IPS DF 6.9 (cell line): Measurements from ENCODE around the gene GRK5.
"Not testable (repeated sequence)": the region's sequence is repeated elsewhere in the genome, so short reads cannot be mapped to it uniquely, and the experiment has no call there.

ENCODE experiments used
- DNase-seq: peaks from one replicate; pipeline ENCODE4 v3.0.0-alpha.2; 2013; ENCODE audit warnings: low read depth, low spot score
- H3K27ac ChIP-seq: one replicate; pipeline ENCODE4 v1.5.1; 2013; ENCODE audit warnings: low read length, control low read depth
- H3K27me3 ChIP-seq: 2 replicates; pipeline ENCODE4 v1.6.1; 2013; ENCODE audit warnings: mild to moderate bottlenecking, low read length; ENCODE audit not compliant: control insufficient read depth, insufficient read depth
- H3K36me3 ChIP-seq: 2 replicates; pipeline ENCODE4 v1.6.1; 2013; ENCODE audit warnings: low read length; ENCODE audit not compliant: control insufficient read depth, insufficient read depth
- H3K4me1 ChIP-seq: 2 replicates; pipeline ENCODE4 v1.6.1; 2013; ENCODE audit warnings: low read length; ENCODE audit not compliant: control insufficient read depth, insufficient read depth
- H3K4me3 ChIP-seq: 2 replicates; pipeline ENCODE4 v1.5.1; 2013; ENCODE audit warnings: mild to moderate bottlenecking, low read length
- H3K9me3 ChIP-seq: 2 replicates; pipeline ENCODE4 v1.6.1; 2013; ENCODE audit warnings: low read length, inconsistent platforms; ENCODE audit not compliant: control insufficient read depth, insufficient read depth
- WGBS: extraction: QIAGEN DNeasy Blood & Tissue Kit; methylation state at CpG from one replicate; pipeline ENCODE4 v1.1.7; 2013; ENCODE audit warnings: mixed read lengths, missing lambda C conversion rate; ENCODE audit not compliant: insufficient read length, insufficient coverage; 5-methylcytosine and 5-hydroxymethylcytosine counted together

The GRK5 gene

DNA sequence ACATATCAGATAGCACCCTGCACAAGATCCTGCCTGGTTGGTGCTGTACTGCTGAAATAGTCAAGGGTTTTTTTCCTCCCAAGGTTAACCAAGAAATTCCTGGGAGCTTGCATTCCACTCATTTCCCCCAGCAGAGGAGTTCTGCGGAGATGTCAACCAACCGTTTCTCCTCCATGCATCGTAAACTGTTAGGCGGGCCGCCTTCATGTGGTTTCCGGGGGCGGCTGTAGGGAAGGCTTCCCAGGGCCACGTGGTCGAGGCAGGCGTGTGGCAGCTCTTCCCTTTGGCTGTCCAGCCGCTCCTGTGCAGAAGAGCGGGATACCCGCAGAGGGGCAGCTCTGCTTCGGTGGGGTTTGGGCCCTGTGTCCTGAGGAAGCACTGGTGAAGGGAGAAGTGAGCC lies 221.4 kb downstream of the GRK5 start:
- no CpG with 5 or more reads among the region's 14 CpGs for WGBS
- no peak overlapping the region for H3K4me3 ChIP-seq
- no peak for DNase-seq
- H3K36me3 ChIP-seq: no peaks in the 10 kb centered on the region
- no peaks in the 10 kb centered on the region for H3K9me3 ChIP-seq
- no peaks in the 10 kb centered on the region for H3K27me3 ChIP-seq
- no peak overlapping the region for H3K27ac ChIP-seq
- no peaks in the 10 kb centered on the region for H3K4me1 ChIP-seq

GRCh38 chr10:119429771-119430170 lies 222.4 kb downstream of the GRK5 start:
- Histone ChIP-seq H3K4me3 (no peak overlapping the region), H3K4me1 (no peaks in the 10 kb centered on the region), H3K27ac (no peak overlapping the region), H3K27me3 (no peaks in the 10 kb centered on the region), H3K9me3 (no peaks in the 10 kb centered on the region), H3K36me3 (no peaks in the 10 kb centered on the region)
- no CpG with 5 or more reads among the region's 8 CpGs for whole genome bisulfite sequencing
- no peak for DNase-seq

GRCh38 chr10:119431034-119431772 lies 223.8 kb downstream of the GRK5 start:
- Histone ChIP-seq H3K4me3 (no peak overlapping the region), H3K4me1 (no peaks in the 10 kb centered on the region), H3K36me3 (no peaks in the 10 kb centered on the region), H3K9me3 (no peaks in the 10 kb centered on the region), H3K27ac (no peak overlapping the region), H3K27me3 (no peaks in the 10 kb centered on the region)
- DNase-seq: no peak
- WGBS: no CpG with 5 or more reads among the region's 22 CpGs

- Histone ChIP-seq H3K4me3 (no peak overlapping the region), H3K27ac (no peak overlapping the region), H3K36me3 (no peaks in the 10 kb centered on the region), H3K9me3 (no peaks in the 10 kb centered on the region), H3K27me3 (no peaks in the 10 kb centered on the region), H3K4me1 (no peaks in the 10 kb centered on the region)
- DNase-seq: no peak
- no CpG with 5 or more reads among the region's 3 CpGs for WGBS
Observed at GRCh38 chr10:119431773-119432135, 224.4 kb downstream of the GRK5 start.

GRCh38 chr10:119434942-119435341 lies 227.6 kb downstream of the GRK5 start:
- not testable (repeated sequence) for H3K27ac ChIP-seq, DNase-seq, H3K4me1 ChIP-seq, H3K9me3 ChIP-seq, H3K27me3 ChIP-seq, H3K36me3 ChIP-seq, H3K4me3 ChIP-seq
- no CpG with 5 or more reads among the region's 5 CpGs for WGBS

DNA sequence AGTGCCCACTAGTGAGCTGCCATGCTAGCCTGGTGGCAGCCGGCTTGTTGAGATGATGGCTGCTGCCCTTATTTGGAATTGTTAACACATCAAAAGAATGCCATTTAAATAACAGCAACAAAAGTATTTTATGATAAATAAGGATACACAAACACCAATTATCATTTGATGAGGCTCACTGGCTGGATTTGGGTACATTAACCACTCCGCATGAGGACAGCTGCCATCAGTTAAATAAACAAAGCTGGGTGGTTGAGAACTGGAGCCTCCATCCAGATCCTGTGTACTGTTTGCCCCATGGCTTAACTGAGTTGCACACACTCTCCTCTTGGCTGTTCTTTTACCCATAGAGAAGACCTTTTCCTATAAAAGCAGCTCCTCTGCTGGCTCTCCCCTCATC lies 231.3 kb downstream of the GRK5 start:
- Histone ChIP-seq H3K4me3 (no peak overlapping the region), H3K4me1 (peaks cover 2% of the 10 kb centered on the region; the same call in 1 of the 2 replicates), H3K36me3 (no peaks in the 10 kb centered on the region), H3K27ac (no peak overlapping the region), H3K27me3 (no peaks in the 10 kb centered on the region), H3K9me3 (no peaks in the 10 kb centered on the region; the same call in 1 of the 2 replicates)
- no peak for DNase-seq
- no CpG with 5 or more reads among the region's 2 CpGs for WGBS

GRCh38 chr10:119439922-119440321 lies 232.6 kb downstream of the GRK5 start:
- Histone ChIP-seq H3K27me3 (no peaks in the 10 kb centered on the region), H3K27ac (no peak overlapping the region), H3K36me3 (no peaks in the 10 kb centered on the region), H3K4me3 (no peak overlapping the region), H3K9me3 (no peaks in the 10 kb centered on the region; the same call in 1 of the 2 replicates), H3K4me1 (peaks cover 2% of the 10 kb centered on the region; the same call in 1 of the 2 replicates)
- WGBS: no CpG with 5 or more reads among the region's 5 CpGs
- no peak for DNase-seq

DNA sequence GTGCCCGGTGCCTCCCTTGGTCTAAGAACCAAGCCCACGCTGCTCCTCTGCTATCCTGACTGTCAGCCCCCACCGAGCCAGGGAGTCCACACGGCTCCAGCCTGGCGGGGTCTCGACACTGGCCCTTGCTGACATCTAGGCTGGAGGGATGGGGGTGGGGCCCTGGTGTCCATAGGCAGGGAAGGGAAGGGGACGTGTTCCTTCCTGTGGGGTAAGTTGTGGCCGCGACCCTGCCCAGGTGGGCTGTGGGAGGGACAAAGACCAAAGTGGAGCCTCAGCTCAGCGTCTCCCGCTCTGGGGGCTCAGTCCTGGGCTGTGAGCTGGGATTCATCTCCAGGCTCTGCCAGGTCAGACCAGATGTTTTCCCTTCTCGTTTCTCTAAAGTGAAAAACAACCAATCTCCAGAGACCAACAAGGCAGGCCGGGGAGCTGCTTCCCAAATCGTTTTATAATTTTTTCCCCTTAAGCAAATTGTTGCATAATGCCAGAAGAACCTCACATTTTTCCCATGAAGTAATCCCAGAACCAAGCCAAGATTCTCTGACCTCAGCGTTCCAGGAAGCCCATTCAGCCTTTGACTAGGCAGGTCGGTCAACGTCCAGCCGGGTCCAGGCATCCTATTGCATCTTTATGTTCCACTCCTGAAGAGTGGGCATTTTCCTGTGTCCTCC lies 233.9 kb downstream of the GRK5 start:
- Histone ChIP-seq H3K9me3 (no peaks in the 10 kb centered on the region; the same call in 1 of the 2 replicates), H3K4me1 (peaks cover 2% of the 10 kb centered on the region; the same call in 1 of the 2 replicates), H3K36me3 (no peaks in the 10 kb centered on the region), H3K27me3 (no peaks in the 10 kb centered on the region), H3K27ac (no peak overlapping the region), H3K4me3 (no peak overlapping the region)
- no CpG with 5 or more reads among the region's 18 CpGs for WGBS
- DNase-seq: no peak

- no peaks in the 10 kb centered on the region; the same call in 1 of the 2 replicates for H3K9me3 ChIP-seq
- no peaks in the 10 kb centered on the region for H3K27me3 ChIP-seq
- no peak overlapping the region for H3K4me3 ChIP-seq
- peaks cover 2% of the 10 kb centered on the region; the same call in 1 of the 2 replicates for H3K4me1 ChIP-seq
- no peak overlapping the region for H3K27ac ChIP-seq
- H3K36me3 ChIP-seq: no peaks in the 10 kb centered on the region
- DNase-seq: no peak
- WGBS: no CpG with 5 or more reads among the region's 25 CpGs
Observed at GRCh38 chr10:119441921-119442757, 234.8 kb downstream of the GRK5 start.

- Histone ChIP-seq H3K27me3 (no peaks in the 10 kb centered on the region), H3K36me3 (no peaks in the 10 kb centered on the region), H3K9me3 (no peaks in the 10 kb centered on the region; the same call in 1 of the 2 replicates), H3K4me1 (peaks cover 2% of the 10 kb centered on the region; the same call in 1 of the 2 replicates), H3K4me3 (no peak overlapping the region), H3K27ac (no peak overlapping the region)
- no peak for DNase-seq
- WGBS: no CpG with 5 or more reads among the region's 4 CpGs
Observed at GRCh38 chr10:119442758-119443060, 235.3 kb downstream of the GRK5 start.
